HEK293 (cell line): Measurements from ENCODE around the gene TPI1.

Source experiments
- CTCF ChIA-PET: fragments of 350-600 bp; formaldehyde crosslinking; extraction: SDS; loops from one replicate; lab custom pipeline; 2021; ENCODE audit warnings: antibody characterized with exemption; lab: Yijun Ruan, JAX
- POLR2A ChIA-PET: fragments of 300-600 bp; formaldehyde crosslinking; extraction: SDS; loops from one replicate; lab custom pipeline; 2020; ENCODE audit warnings: antibody characterized with exemption, inconsistent platforms; lab: Yijun Ruan, JAX
- H3K27ac ChIP-seq: fragments of 200-500 bp; sonication (Bioruptor generic); 2 replicates; pipeline ENCODE4 v1.5.1; 2014; ENCODE audit warnings: low read depth, low read length, control low read depth, inconsistent platforms; ENCODE audit errors: extremely low read depth
- H3K36me3 ChIP-seq, 2 experiments: fragments of 200-500 bp in 1 of 2; sonication (Bioruptor generic) in 1 of 2; 1 replicate in 1 of 2; 2 replicates in 1 of 2; pipeline ENCODE4 v1.5.1; 2014 to 2017; ENCODE audit warnings: inconsistent platforms in 2 of 2, low read length in 2 of 2; ENCODE audit not compliant: control insufficient read depth in 2 of 2, insufficient read depth in 1 of 2
- H3K4me1 ChIP-seq: fragments of 200-500 bp; sonication (Bioruptor generic); 2 replicates; pipeline ENCODE4 v1.5.1; 2014; ENCODE audit warnings: mild to moderate bottlenecking, low read length, inconsistent platforms; ENCODE audit not compliant: control insufficient read depth, insufficient read depth
- H3K4me3 ChIP-seq: 2 replicates; pipeline ENCODE4 v1.5.1; 2011; ENCODE audit warnings: low read depth, mild to moderate bottlenecking, control low read depth, low read length, moderate library complexity
- H3K9me3 ChIP-seq: fragments of 200-500 bp; sonication (Bioruptor generic); 2 replicates; pipeline ENCODE4 v1.5.1; 2014; ENCODE audit warnings: low read depth, low read length, inconsistent platforms; ENCODE audit not compliant: control insufficient read depth, insufficient read depth
- EGR2 ChIP-seq: fragments of 450-650 bp; formaldehyde crosslinking; IDR thresholded peaks from 2 replicates; pipeline ENCODE4 v1.5.1; 2016; ENCODE audit warnings: low read depth, missing biosample characterization, missing genetic modification characterization
- GLI4 ChIP-seq: fragments of 450-650 bp; formaldehyde crosslinking; IDR thresholded peaks from 2 replicates; pipeline ENCODE4 v1.5.1; 2016; ENCODE audit warnings: missing biosample characterization, missing genetic modification characterization
- HOXA7 ChIP-seq: sonication (generic); formaldehyde crosslinking; IDR thresholded peaks from 2 replicates; pipeline ENCODE4 v1.8.1; 2022; ENCODE audit warnings: missing genetic modification reagents, borderline replicate concordance
- HOXC10 ChIP-seq: sonication (generic); formaldehyde crosslinking; IDR thresholded peaks from 2 replicates; pipeline ENCODE4 v1.8.1; 2023; ENCODE audit warnings: mild to moderate bottlenecking, missing genetic modification reagents
- KLF1 ChIP-seq: fragments of 450-650 bp; formaldehyde crosslinking; IDR thresholded peaks from 2 replicates; pipeline ENCODE4 v1.5.1; 2016; ENCODE audit warnings: missing biosample characterization, missing genetic modification characterization
- KLF10 ChIP-seq: fragments of 450-650 bp; IDR thresholded peaks from 2 replicates; pipeline ENCODE4 v1.5.1; 2018; ENCODE audit warnings: missing biosample characterization, mild to moderate bottlenecking, missing genetic modification characterization
- MEIS1 ChIP-seq: sonication (generic); formaldehyde crosslinking; IDR thresholded peaks from 2 replicates; pipeline ENCODE4 v1.8.1; 2022; ENCODE audit warnings: missing genetic modification reagents, mild to moderate bottlenecking, borderline replicate concordance
- TRIM28 ChIP-seq: IDR thresholded peaks from 2 replicates; pipeline ENCODE4 v1.6.1; 2011; ENCODE audit warnings: low read length, control low read depth, borderline replicate concordance
- ZFHX2 ChIP-seq: fragments of 450-650 bp; formaldehyde crosslinking; conservative IDR thresholded peaks from 2 replicates; pipeline ENCODE4 v1.5.1; 2016; ENCODE audit warnings: missing biosample characterization, missing genetic modification characterization
- ZFP3 ChIP-seq: fragments of 450-650 bp; formaldehyde crosslinking; IDR thresholded peaks from 2 replicates; pipeline ENCODE4 v1.5.1; 2016; ENCODE audit warnings: low read depth, missing biosample characterization, missing genetic modification characterization
- ZFP69B ChIP-seq: fragments of 450-650 bp; formaldehyde crosslinking; IDR thresholded peaks from 2 replicates; pipeline ENCODE4 v1.5.1; 2016; ENCODE audit warnings: missing biosample characterization, missing genetic modification characterization
- ZNF155 ChIP-seq: fragments of 450-650 bp; formaldehyde crosslinking; IDR thresholded peaks from 2 replicates; pipeline ENCODE4 v1.5.1; 2016; ENCODE audit warnings: missing biosample characterization, missing genetic modification characterization
- ZNF19 ChIP-seq: fragments of 450-650 bp; formaldehyde crosslinking; IDR thresholded peaks from 2 replicates; pipeline ENCODE4; 2016; ENCODE audit warnings: missing biosample characterization, missing genetic modification characterization, low read depth
- ZNF248 ChIP-seq: fragments of 450-650 bp; formaldehyde crosslinking; IDR thresholded peaks from 2 replicates; pipeline ENCODE4 v1.5.1; 2017; ENCODE audit warnings: missing biosample characterization, missing genetic modification characterization
- ZNF335 ChIP-seq: fragments of 450-650 bp; formaldehyde crosslinking; conservative IDR thresholded peaks from 2 replicates; pipeline ENCODE4 v1.5.1; 2016; ENCODE audit warnings: missing biosample characterization, missing genetic modification characterization
- ZNF394 ChIP-seq: fragments of 450-650 bp; formaldehyde crosslinking; IDR thresholded peaks from 2 replicates; pipeline ENCODE4 v1.5.1; 2016; ENCODE audit warnings: missing biosample characterization, missing genetic modification characterization, mild to moderate bottlenecking, moderate library complexity, borderline replicate concordance
- ZNF416 ChIP-seq: fragments of 450-650 bp; formaldehyde crosslinking; IDR thresholded peaks from 2 replicates; pipeline ENCODE4 v1.5.1; 2016; ENCODE audit warnings: missing biosample characterization, missing genetic modification characterization
- ZNF555 ChIP-seq: fragments of 450-650 bp; formaldehyde crosslinking; conservative IDR thresholded peaks from 2 replicates; pipeline ENCODE4 v1.5.1; 2017; ENCODE audit warnings: missing biosample characterization, mild to moderate bottlenecking, missing genetic modification characterization, inconsistent platforms
- ZNF610 ChIP-seq: fragments of 450-650 bp; formaldehyde crosslinking; IDR thresholded peaks from 2 replicates; pipeline ENCODE4 v1.5.1; 2016; ENCODE audit warnings: missing biosample characterization, missing genetic modification characterization, borderline replicate concordance
- ZNF654 ChIP-seq: fragments of 450-650 bp; formaldehyde crosslinking; IDR thresholded peaks from 2 replicates; pipeline ENCODE4 v1.5.1; 2016; ENCODE audit warnings: low read depth, missing biosample characterization, missing genetic modification characterization
- ZNF664 ChIP-seq: fragments of 450-650 bp; formaldehyde crosslinking; IDR thresholded peaks from 2 replicates; pipeline ENCODE4 v1.5.1; 2016; ENCODE audit warnings: missing biosample characterization, missing genetic modification characterization
- ZNF768 ChIP-seq: fragments of 450-650 bp; formaldehyde crosslinking; IDR thresholded peaks from 2 replicates; pipeline ENCODE4 v1.5.1; 2018; ENCODE audit warnings: missing biosample characterization, mild to moderate bottlenecking, missing genetic modification characterization
- ZNF830 ChIP-seq: fragments of 450-650 bp; IDR thresholded peaks from 2 replicates; pipeline ENCODE4 v1.5.0; 2018; ENCODE audit warnings: missing biosample characterization, missing genetic modification characterization, low read depth, mild to moderate bottlenecking, moderate library complexity
- ZSCAN23 ChIP-seq: fragments of 450-650 bp; formaldehyde crosslinking; IDR thresholded peaks from 2 replicates; pipeline ENCODE4 v1.5.1; 2016; ENCODE audit warnings: missing biosample characterization, missing genetic modification characterization
- TF ChIP-seq, protein P1 (sequence below): fragments of 450-650 bp; formaldehyde crosslinking; IDR thresholded peaks from 2 replicates; pipeline ENCODE4 v1.5.1; 2016; ENCODE audit warnings: missing biosample characterization, missing genetic modification characterization
- TF ChIP-seq, protein P2 (sequence below): fragments of 450-650 bp; formaldehyde crosslinking; IDR thresholded peaks from 2 replicates; pipeline ENCODE4 v1.5.1; 2017; ENCODE audit warnings: missing biosample characterization, mild to moderate bottlenecking, missing genetic modification characterization, moderate library complexity
- TF ChIP-seq, protein P3 (sequence below): fragments of 450-650 bp; formaldehyde crosslinking; IDR thresholded peaks from 2 replicates; pipeline ENCODE4 v1.5.1; 2017; ENCODE audit warnings: missing biosample characterization, missing genetic modification characterization
- TF ChIP-seq, protein P4 (sequence below): fragments of 450-650 bp; formaldehyde crosslinking; conservative IDR thresholded peaks from 2 replicates; pipeline ENCODE4 v1.5.1; 2016; ENCODE audit warnings: low read depth, missing biosample characterization, missing genetic modification characterization

TPI1 gene

DNA sequence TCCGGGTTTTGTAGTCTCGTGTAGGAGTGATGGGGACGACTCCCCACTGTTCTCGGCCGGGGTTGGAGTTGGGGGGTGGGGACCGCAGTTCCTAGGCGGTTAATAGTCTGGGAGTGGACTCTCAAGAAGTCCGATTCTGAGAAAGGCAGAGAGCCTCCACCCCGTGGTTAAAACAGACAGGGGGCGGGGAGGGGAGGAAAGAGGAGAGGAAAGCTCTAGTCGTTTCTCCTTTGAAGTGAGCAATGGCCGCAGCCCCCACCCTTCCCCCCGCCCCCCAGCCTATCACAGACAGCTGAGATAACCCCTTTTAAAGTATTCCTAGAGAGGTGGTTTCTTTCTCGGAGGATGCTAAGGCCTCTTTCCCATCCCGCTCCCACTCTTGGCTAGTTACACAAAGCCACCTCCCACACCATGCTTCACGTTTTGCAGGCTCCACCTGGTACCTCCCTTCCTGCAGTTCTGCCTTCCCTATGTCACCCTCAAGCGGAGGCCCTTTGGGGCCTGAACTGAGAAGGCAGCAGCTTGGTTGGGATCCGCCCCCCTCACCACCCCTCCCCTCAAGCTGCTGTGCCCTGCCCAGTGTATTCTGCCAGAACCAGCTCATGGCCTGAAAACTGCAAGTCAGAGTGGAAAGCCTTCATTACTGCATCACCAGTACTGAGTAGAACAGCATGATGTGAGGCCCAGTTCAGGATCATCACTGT is 14.5 kb upstream of the TPI1 start:
- Histone ChIP-seq H3K27ac (peak overlapping the region; percentile 40; the same call in 1 of the 2 replicates), H3K36me3 (peaks cover 22 to 66% of the 10 kb centered on the region in 2 experiments), H3K4me3 (peak overlapping the region; percentile 67), H3K9me3 (no peaks in the 10 kb centered on the region), H3K4me1 (peaks cover 11% of the 10 kb centered on the region)
- CTCF ChIA-PET: interaction anchor here (0.6 to 8.4 kb wide), 10 partner anchors 12 to 255 kb away, joined by 3 to 71 read pairs (median 4); partner anchors contain the start of genes GNB3, PTMS and SPSB2
- POLR2A ChIA-PET: interaction anchor here (0.6 to 7.1 kb wide), 28 partner anchors 8 to 482 kb away, joined by 3 to 183 read pairs (median 8); partner anchors contain the start of genes C12orf57, COPS7A, GAPDH and GNB3
- no peak for TF ChIP-seq ZNF654 (tag by site-specific recombination)
- TF ChIP-seq ZNF610 (tag by site-specific recombination): no peak
- TF ChIP-seq ZNF19 (tag by site-specific recombination): no peak
- TF ChIP-seq, protein P1, sequence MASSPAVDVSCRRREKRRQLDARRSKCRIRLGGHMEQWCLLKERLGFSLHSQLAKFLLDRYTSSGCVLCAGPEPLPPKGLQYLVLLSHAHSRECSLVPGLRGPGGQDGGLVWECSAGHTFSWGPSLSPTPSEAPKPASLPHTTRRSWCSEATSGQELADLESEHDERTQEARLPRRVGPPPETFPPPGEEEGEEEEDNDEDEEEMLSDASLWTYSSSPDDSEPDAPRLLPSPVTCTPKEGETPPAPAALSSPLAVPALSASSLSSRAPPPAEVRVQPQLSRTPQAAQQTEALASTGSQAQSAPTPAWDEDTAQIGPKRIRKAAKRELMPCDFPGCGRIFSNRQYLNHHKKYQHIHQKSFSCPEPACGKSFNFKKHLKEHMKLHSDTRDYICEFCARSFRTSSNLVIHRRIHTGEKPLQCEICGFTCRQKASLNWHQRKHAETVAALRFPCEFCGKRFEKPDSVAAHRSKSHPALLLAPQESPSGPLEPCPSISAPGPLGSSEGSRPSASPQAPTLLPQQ (tag by site-specific recombination): 0 out of 2 replicates have a peak, but pooled peaks have one; percentile 4
- no peak for TF ChIP-seq ZFHX2 (tag by site-specific recombination)
- TF ChIP-seq ZFP3: no peak
- no peak for TF ChIP-seq EGR2
- no peak for TF ChIP-seq ZNF394 (tag by site-specific recombination)
- no peak for TF ChIP-seq ZNF555 (tag by site-specific recombination)
- TF ChIP-seq ZNF335 (tag by site-specific recombination): 0 out of 2 replicates have a peak, but pooled peaks have one; percentile 8
- TF ChIP-seq, protein P2, sequence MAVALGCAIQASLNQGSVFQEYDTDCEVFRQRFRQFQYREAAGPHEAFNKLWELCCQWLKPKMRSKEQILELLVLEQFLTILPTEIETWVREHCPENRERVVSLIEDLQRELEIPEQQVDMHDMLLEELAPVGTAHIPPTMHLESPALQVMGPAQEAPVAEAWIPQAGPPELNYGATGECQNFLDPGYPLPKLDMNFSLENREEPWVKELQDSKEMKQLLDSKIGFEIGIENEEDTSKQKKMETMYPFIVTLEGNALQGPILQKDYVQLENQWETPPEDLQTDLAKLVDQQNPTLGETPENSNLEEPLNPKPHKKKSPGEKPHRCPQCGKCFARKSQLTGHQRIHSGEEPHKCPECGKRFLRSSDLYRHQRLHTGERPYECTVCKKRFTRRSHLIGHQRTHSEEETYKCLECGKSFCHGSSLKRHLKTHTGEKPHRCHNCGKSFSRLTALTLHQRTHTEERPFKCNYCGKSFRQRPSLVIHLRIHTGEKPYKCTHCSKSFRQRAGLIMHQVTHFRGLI (tag by site-specific recombination): no peak
- no peak for TF ChIP-seq HOXA7
- no peak for TF ChIP-seq TRIM28
- no peak for TF ChIP-seq KLF10 (tag by site-specific recombination)
- no peak for TF ChIP-seq ZSCAN23 (tag by site-specific recombination)
- TF ChIP-seq, protein P3, sequence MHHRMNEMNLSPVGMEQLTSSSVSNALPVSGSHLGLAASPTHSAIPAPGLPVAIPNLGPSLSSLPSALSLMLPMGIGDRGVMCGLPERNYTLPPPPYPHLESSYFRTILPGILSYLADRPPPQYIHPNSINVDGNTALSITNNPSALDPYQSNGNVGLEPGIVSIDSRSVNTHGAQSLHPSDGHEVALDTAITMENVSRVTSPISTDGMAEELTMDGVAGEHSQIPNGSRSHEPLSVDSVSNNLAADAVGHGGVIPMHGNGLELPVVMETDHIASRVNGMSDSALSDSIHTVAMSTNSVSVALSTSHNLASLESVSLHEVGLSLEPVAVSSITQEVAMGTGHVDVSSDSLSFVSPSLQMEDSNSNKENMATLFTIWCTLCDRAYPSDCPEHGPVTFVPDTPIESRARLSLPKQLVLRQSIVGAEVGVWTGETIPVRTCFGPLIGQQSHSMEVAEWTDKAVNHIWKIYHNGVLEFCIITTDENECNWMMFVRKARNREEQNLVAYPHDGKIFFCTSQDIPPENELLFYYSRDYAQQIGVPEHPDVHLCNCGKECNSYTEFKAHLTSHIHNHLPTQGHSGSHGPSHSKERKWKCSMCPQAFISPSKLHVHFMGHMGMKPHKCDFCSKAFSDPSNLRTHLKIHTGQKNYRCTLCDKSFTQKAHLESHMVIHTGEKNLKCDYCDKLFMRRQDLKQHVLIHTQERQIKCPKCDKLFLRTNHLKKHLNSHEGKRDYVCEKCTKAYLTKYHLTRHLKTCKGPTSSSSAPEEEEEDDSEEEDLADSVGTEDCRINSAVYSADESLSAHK (tag by site-specific recombination): no peak
- TF ChIP-seq HOXC10: no peak
- peak; percentile 75; the same call in 1 of the 2 replicates for TF ChIP-seq KLF1 (tag by site-specific recombination)
- no peak for TF ChIP-seq ZNF768 (tag by site-specific recombination)
- no peak for TF ChIP-seq ZNF664
- TF ChIP-seq ZNF248 (tag by site-specific recombination): no peak
- TF ChIP-seq MEIS1 (CRISPR knock-in tag): no peak
- TF ChIP-seq ZFP69B (tag by site-specific recombination): no peak
- TF ChIP-seq ZNF155: no peak
- TF ChIP-seq, protein P4, sequence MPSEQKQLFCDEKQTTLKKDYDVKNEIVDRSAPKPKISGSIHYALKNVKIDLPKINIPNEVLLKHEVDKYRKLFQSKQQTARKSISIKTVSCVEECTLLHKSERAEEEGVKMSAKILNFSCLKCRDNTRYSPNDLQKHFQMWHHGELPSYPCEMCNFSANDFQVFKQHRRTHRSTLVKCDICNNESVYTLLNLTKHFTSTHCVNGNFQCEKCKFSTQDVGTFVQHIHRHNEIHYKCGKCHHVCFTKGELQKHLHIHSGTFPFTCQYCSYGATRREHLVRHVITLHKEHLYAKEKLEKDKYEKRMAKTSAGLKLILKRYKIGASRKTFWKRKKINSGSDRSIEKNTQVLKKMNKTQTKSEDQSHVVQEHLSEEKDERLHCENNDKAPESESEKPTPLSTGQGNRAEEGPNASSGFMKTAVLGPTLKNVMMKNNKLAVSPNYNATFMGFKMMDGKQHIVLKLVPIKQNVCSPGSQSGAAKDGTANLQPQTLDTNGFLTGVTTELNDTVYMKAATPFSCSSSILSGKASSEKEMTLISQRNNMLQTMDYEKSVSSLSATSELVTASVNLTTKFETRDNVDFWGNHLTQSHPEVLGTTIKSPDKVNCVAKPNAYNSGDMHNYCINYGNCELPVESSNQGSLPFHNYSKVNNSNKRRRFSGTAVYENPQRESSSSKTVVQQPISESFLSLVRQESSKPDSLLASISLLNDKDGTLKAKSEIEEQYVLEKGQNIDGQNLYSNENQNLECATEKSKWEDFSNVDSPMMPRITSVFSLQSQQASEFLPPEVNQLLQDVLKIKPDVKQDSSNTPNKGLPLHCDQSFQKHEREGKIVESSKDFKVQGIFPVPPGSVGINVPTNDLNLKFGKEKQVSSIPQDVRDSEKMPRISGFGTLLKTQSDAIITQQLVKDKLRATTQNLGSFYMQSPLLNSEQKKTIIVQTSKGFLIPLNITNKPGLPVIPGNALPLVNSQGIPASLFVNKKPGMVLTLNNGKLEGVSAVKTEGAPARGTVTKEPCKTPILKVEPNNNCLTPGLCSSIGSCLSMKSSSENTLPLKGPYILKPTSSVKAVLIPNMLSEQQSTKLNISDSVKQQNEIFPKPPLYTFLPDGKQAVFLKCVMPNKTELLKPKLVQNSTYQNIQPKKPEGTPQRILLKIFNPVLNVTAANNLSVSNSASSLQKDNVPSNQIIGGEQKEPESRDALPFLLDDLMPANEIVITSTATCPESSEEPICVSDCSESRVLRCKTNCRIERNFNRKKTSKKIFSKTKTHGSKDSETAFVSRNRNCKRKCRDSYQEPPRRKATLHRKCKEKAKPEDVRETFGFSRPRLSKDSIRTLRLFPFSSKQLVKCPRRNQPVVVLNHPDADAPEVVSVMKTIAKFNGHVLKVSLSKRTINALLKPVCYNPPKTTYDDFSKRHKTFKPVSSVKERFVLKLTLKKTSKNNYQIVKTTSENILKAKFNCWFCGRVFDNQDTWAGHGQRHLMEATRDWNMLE (tag by site-specific recombination): no peak
- no peak for TF ChIP-seq ZNF830 (tag by site-specific recombination)
- TF ChIP-seq GLI4 (tag by site-specific recombination): 0 out of 2 replicates have a peak, but pooled peaks have one; percentile 14
- TF ChIP-seq ZNF416 (tag by site-specific recombination): no peak
